ENCODE data around the gene PTPRO.

Gene PTPRO

DNA sequence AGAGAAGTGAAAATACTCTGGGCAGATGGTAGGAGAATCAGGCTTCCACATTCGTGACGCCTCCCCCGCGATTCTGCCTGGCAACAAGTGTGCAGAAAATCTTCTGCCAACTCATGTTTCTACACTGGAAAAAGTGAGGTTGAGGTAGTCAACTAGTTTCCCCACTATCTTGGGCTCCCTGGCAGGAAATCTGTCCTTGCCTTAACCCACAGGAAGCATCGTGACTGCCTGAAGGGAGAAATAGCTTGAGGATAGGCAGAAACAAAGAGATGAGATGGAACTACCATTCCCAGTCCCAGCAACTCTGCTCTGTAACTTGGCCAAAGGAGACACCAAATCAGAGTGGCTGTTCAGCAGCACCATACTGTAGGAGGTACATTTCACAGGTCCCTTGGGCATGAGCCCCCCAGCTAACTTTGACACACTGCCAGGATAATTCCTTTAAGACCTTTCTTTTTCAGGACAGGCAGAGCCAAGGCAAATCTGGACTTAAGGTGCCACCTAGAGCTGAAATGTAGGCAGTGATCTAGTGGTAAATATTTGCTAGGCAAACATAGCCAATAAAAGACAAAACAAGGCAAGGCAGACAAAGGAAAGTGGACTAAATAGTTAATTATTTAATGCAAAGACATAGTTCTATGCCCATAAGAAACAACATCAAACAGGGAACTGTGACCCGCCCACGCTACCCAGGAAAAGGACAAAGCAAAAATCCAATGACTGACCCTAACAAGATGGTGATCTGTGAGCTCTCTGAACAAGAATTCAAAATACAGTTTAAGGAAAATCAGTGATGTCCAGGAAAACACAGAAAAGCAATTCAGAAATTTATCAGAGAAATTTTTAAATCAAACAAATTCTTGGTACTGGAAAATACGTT lies 205.1 kb downstream of the PTPRO start:
- in situ Hi-C loops (cut with HindIII; ENCODE audit: low sequenced_read_pairs) = no loop called here
- H3K4me3 ChIP-seq (ENCODE audit: low read depth, low read length) = no peak overlapping the region
- peak; percentile 3 for DNase-seq (ENCODE audit: low read depth)
- TF ChIP-seq, protein P1, sequence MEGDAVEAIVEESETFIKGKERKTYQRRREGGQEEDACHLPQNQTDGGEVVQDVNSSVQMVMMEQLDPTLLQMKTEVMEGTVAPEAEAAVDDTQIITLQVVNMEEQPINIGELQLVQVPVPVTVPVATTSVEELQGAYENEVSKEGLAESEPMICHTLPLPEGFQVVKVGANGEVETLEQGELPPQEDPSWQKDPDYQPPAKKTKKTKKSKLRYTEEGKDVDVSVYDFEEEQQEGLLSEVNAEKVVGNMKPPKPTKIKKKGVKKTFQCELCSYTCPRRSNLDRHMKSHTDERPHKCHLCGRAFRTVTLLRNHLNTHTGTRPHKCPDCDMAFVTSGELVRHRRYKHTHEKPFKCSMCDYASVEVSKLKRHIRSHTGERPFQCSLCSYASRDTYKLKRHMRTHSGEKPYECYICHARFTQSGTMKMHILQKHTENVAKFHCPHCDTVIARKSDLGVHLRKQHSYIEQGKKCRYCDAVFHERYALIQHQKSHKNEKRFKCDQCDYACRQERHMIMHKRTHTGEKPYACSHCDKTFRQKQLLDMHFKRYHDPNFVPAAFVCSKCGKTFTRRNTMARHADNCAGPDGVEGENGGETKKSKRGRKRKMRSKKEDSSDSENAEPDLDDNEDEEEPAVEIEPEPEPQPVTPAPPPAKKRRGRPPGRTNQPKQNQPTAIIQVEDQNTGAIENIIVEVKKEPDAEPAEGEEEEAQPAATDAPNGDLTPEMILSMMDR (IDR thresholded peaks at IDR 0.05; ENCODE audit: low read depth, low read length, missing control alignments) = peak; percentile 18

DNA sequence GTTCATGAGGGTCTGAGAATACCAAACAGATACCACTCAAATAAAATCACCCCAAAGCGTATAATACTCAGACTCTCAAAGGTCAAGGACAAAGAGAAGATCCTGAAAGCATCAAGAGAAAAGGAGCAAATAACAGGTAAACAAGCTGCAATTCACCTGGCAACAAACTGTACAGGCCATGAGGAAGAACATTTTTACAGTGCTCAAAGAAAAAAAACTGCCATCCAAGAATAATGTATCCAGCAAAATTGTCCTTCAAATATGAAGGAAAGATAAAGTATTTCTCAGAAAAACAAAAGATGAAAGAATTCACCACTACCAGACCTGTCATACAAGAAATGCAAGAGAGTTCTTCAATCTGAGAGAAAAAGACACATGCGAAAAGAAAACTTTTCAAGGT lies 206.4 kb downstream of the PTPRO start:
- no peak for DNase-seq (ENCODE audit: low read depth)
- TF ChIP-seq, protein P1 (IDR thresholded peaks at IDR 0.05; ENCODE audit: low read depth, low read length, missing control alignments) = no peak
- in situ Hi-C loops (cut with HindIII; ENCODE audit: low sequenced_read_pairs) = no loop called here
- H3K4me3 ChIP-seq (ENCODE audit: low read depth, low read length) = no peak overlapping the region

DNA sequence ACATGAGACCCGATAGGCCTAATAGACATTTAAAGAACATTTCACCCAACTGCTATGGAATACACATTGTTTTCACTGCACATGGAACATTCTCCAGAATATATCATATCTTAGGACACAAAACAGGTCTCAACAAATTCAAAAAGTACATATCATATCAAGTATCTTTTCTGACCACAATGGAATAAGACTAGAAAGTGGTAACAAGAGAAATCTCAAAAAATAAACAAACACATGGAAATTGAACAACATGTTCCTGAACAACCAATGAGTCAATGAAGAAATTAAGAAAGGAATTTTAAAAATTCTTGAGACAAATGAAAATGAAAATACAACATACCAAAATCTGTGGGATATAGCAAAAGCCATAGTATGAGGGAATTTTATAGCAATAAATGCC lies 208.1 kb downstream of the PTPRO start:
- DNase-seq (ENCODE audit: low read depth) = no peak
- TF ChIP-seq, protein P1 (IDR thresholded peaks at IDR 0.05; ENCODE audit: low read depth, low read length, missing control alignments) = no peak
- in situ Hi-C loops (cut with HindIII; ENCODE audit: low sequenced_read_pairs) = no loop called here
- no peak overlapping the region for H3K4me3 ChIP-seq (ENCODE audit: low read depth, low read length)

DNA sequence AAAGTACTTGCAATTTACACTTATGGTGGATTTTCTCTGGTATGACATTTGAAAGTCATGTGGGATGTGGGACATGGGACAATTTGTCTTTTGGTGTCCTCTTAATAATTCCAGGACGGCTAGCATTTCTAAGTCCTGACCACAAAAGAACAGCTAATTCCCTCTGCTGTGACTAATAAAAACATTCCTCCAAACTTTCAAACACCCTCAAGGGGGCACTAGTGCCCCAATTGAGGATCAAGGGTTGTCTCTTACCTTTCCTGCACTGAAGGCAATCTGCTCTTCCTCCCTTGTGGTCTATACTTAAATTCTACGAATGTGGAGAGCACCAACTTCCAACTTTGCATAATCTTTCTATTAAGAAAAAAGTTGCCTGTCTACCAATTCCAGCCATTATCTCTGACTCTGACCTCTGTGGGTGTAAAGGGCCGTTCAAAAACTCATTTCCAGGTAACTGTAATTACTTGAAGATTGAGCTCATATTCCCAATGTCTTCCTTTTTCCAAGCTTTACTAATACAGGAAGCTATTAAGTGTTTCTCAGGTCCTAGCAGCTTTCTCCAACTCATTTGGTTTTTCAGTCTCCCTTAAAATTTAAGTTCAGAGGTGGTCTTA lies 210.2 kb downstream of the PTPRO start:
- peak; percentile 29 for DNase-seq (ENCODE audit: low read depth)
- TF ChIP-seq, protein P1 (IDR thresholded peaks at IDR 0.05; ENCODE audit: low read depth, low read length, missing control alignments) = peak; percentile 61
- in situ Hi-C loops (cut with HindIII; ENCODE audit: low sequenced_read_pairs) = no loop called here
- H3K4me3 ChIP-seq (ENCODE audit: low read depth, low read length) = no peak overlapping the region

DNA sequence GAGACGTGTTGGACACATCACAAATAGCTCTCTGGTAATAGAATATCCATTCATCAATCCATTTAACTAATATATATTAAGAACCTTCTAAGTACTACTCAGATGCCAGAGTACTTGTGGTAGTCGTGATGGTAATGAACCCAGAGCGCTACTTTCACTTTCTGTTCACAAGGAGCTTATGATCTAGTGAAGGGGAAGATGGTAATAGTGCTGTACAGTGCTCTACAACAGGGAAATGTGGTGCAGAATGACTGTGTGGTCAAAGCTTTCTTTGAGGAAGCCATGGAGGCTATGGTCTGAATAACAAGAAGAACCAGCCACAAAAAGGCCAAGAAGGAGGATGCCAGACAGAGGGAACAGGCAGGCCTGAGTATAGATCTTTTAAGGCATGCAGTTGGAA lies 212.0 kb downstream of the PTPRO start:
- TF ChIP-seq, protein P1 (IDR thresholded peaks at IDR 0.05; ENCODE audit: low read depth, low read length, missing control alignments) = no peak
- H3K4me3 ChIP-seq (ENCODE audit: low read depth, low read length) = no peak overlapping the region

DNA sequence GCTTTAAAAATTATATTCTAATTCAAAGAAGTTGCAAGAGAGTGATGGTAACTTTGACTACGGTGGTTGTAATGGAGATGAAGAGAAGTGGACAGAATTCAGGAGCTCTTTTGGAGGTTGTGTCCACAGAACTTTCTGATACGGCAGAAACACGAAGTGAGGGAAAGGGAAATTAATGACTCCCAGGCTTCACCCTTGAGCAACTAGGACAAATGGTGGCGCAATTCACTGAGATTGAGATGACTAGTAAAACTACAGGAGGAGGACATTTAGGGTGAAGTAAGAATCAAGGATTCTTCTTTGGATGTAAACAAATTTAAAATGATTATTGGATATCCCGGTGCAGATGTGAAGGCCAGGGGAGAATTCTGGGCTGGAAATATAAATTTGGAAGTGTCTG lies 212.6 kb downstream of the PTPRO start:
- TF ChIP-seq, protein P1 (IDR thresholded peaks at IDR 0.05; ENCODE audit: low read depth, low read length, missing control alignments) = no peak
- in situ Hi-C loops (cut with HindIII; ENCODE audit: low sequenced_read_pairs) = no loop called here
- DNase-seq (ENCODE audit: low read depth) = no peak
- H3K4me3 ChIP-seq (ENCODE audit: low read depth, low read length) = no peak overlapping the region

More for the DNA sequence above, 212.0 kb downstream of the PTPRO start:
- in situ Hi-C loops (cut with HindIII; ENCODE audit: low sequenced_read_pairs) = no loop called here
- DNase-seq (ENCODE audit: low read depth) = no peak
